CD14-positive monocyte (primary cell): ENCODE data around the gene PACC1. TPM values are rescaled to one million over a fixed set of nuclear protein-coding genes. Genes with fewer than 3 reads are reported as not detected.
A peak's percentile ranks its signal among the peaks of the same experiment; 100 is the strongest.

ENCODE experiments used
- DNase-seq, 3 donors: peaks; one replicate each; pipeline ENCODE4 v3.0.0-alpha.2; 2011 to 2022
- H2AFZ ChIP-seq: 2 replicates; pipeline ENCODE4 v1.6.0; 2012; ENCODE audit warnings: mild to moderate bottlenecking, low read depth, low read length, inconsistent platforms; ENCODE audit not compliant: insufficient read depth, poor library complexity, severe bottlenecking
- H3K27ac ChIP-seq, 2 donors: 1 replicate in 1 of 2; 2 replicates in 1 of 2; pipeline ENCODE4 v1.5.1; 2012 to 2013; ENCODE audit warnings: low read length in 2 of 2, control low read depth in 1 of 2, inconsistent platforms in 1 of 2, low read depth in 1 of 2, mild to moderate bottlenecking in 1 of 2
- H3K27me3 ChIP-seq, 2 donors: one replicate each; pipeline versions ENCODE4 v1.6.0 to v1.6.1; 2011 to 2013; ENCODE audit warnings: low read length in 2 of 2; ENCODE audit not compliant: control insufficient read depth in 2 of 2, insufficient read depth in 2 of 2
- H3K36me3 ChIP-seq, 2 donors: replicated peaks in 1 of 2; 1 replicate in 1 of 2; 2 replicates in 1 of 2; pipeline versions ENCODE4 v1.5.1 to v1.6.1; 2012 to 2013; ENCODE audit warnings: low read length in 2 of 2, control low read depth in 1 of 2, inconsistent platforms in 1 of 2, mild to moderate bottlenecking in 1 of 2; ENCODE audit not compliant: insufficient read depth in 2 of 2, control insufficient read depth in 1 of 2
- H3K4me1 ChIP-seq, 2 donors: 1 replicate in 1 of 2; 2 replicates in 1 of 2; pipeline versions ENCODE4 v1.5.1 to v1.6.1; 2012 to 2013; ENCODE audit warnings: low read length in 2 of 2, control low read depth in 1 of 2, inconsistent platforms in 1 of 2, mild to moderate bottlenecking in 1 of 2, moderate library complexity in 1 of 2; ENCODE audit not compliant: insufficient read depth in 2 of 2, control insufficient read depth in 1 of 2
- H3K4me2 ChIP-seq: replicated peaks from 2 replicates; pipeline ENCODE3; 2012; ENCODE audit warnings: low read length, moderate library complexity, mild to moderate bottlenecking; ENCODE audit not compliant: poor library complexity, severe bottlenecking; ENCODE audit errors: extremely low read depth
- H3K4me3 ChIP-seq, 3 experiments: fragments of 200-600 bp in 1 of 3; sonication (generic) in 1 of 3; replicated peaks in 1 of 3; 1 replicate in 2 of 3; 2 replicates in 1 of 3; pipeline ENCODE4 v1.5.1; 2011 to 2013; ENCODE audit warnings: low read length in 3 of 3, mild to moderate bottlenecking in 3 of 3, control low read depth in 2 of 3, low read depth in 2 of 3, inconsistent platforms in 1 of 3, moderate library complexity in 1 of 3
- H3K79me2 ChIP-seq: 2 replicates; pipeline ENCODE4 v1.6.0; 2012; ENCODE audit warnings: mild to moderate bottlenecking, control low read depth, inconsistent platforms, low read length, moderate library complexity; ENCODE audit not compliant: insufficient read depth
- H3K9ac ChIP-seq: 2 replicates; pipeline ENCODE4 v1.6.0; 2017; ENCODE audit warnings: low read length, mild to moderate bottlenecking; ENCODE audit not compliant: insufficient read depth, poor library complexity, severe bottlenecking
- H3K9me3 ChIP-seq, 2 donors: replicated peaks in 1 of 2; 1 replicate in 1 of 2; 2 replicates in 1 of 2; pipeline versions ENCODE4 v1.5.1 to v1.6.1; 2012 to 2013; ENCODE audit warnings: low read length in 2 of 2, control low read depth in 1 of 2; ENCODE audit not compliant: control insufficient read depth in 1 of 2, insufficient read depth in 1 of 2
- H4K20me1 ChIP-seq: 2 replicates; pipeline ENCODE4 v1.6.0; 2012; ENCODE audit warnings: mild to moderate bottlenecking, low read length, control low read depth, moderate library complexity; ENCODE audit not compliant: insufficient read depth
- H3K27ac Mint-ChIP-seq, 7 donors: one replicate each; pipeline ENCODE4 v1.8.0; 2020; ENCODE audit warnings: mild to moderate bottlenecking in 7 of 7, mixed read lengths in 7 of 7, moderate library complexity in 6 of 7, inconsistent platforms in 2 of 7
- H3K27me3 Mint-ChIP-seq, 3 donors: one replicate each; pipeline ENCODE4 v1.8.0; 2021 to 2022; ENCODE audit warnings: low read depth in 3 of 3, mild to moderate bottlenecking in 3 of 3, mixed read lengths in 3 of 3, moderate library complexity in 3 of 3, inconsistent platforms in 1 of 3
- H3K36me3 Mint-ChIP-seq, 2 donors: one replicate each; pipeline ENCODE4 v1.8.0; 2020; ENCODE audit warnings: mixed read lengths in 2 of 2, inconsistent platforms in 1 of 2, mild to moderate bottlenecking in 1 of 2
- H3K4me1 Mint-ChIP-seq: one replicate; pipeline ENCODE4 v1.8.0; 2020; ENCODE audit warnings: mild to moderate bottlenecking, mixed read lengths
- H3K4me3 Mint-ChIP-seq, 2 donors: one replicate each; pipeline ENCODE4 v1.8.0; 2020; ENCODE audit warnings: mild to moderate bottlenecking in 2 of 2, mixed read lengths in 2 of 2, moderate library complexity in 1 of 2
- H3K9me3 Mint-ChIP-seq, 7 donors: one replicate each; pipeline ENCODE4 v1.8.0; 2020 to 2022; ENCODE audit warnings: mixed read lengths in 7 of 7, mild to moderate bottlenecking in 6 of 7, moderate library complexity in 6 of 7, inconsistent platforms in 2 of 7
- WGBS: methylation state at CpG from one replicate; pipeline ENCODE4 v1.1.5; 2013; ENCODE audit warnings: missing lambda C conversion rate; ENCODE audit not compliant: insufficient coverage; 5-methylcytosine and 5-hydroxymethylcytosine counted together
- intact Hi-C, 2 donors: fragments of 100-400 bp; cut with micrococcal nuclease; formaldehyde crosslinking; loops; one replicate each; pipeline versions ENCODE4 v1.15.0 to v1.15.1; 2023
- polyA plus RNA-seq, 3 donors: library from polyadenylated mRNA; depleted of rRNA in 1 of 3; unstranded in 2 of 3; stranded (reverse) in 1 of 3; fragments of 300-500 nt in 2 of 3; fragments of >200 nt in 1 of 3; fragmentation: Illumina TruSeq in 2 of 3; gene quantifications; 1 replicate in 2 of 3; 2 replicates in 1 of 3; pipeline ENCODE4 v1.2.3, GENCODE V29; 2012 to 2021
- TF ChIP-seq, protein P1 (sequence below): fragments of 200-600 bp; IDR thresholded peaks from one replicate; pipeline ENCODE4 v1.8.0; 2022; ENCODE audit warnings: antibody characterized with exemption, mild to moderate bottlenecking

The PACC1 gene
- polyA plus RNA-seq, 3 donors, result 14.0 to 16.6 (median 14.7) TPM

DNA sequence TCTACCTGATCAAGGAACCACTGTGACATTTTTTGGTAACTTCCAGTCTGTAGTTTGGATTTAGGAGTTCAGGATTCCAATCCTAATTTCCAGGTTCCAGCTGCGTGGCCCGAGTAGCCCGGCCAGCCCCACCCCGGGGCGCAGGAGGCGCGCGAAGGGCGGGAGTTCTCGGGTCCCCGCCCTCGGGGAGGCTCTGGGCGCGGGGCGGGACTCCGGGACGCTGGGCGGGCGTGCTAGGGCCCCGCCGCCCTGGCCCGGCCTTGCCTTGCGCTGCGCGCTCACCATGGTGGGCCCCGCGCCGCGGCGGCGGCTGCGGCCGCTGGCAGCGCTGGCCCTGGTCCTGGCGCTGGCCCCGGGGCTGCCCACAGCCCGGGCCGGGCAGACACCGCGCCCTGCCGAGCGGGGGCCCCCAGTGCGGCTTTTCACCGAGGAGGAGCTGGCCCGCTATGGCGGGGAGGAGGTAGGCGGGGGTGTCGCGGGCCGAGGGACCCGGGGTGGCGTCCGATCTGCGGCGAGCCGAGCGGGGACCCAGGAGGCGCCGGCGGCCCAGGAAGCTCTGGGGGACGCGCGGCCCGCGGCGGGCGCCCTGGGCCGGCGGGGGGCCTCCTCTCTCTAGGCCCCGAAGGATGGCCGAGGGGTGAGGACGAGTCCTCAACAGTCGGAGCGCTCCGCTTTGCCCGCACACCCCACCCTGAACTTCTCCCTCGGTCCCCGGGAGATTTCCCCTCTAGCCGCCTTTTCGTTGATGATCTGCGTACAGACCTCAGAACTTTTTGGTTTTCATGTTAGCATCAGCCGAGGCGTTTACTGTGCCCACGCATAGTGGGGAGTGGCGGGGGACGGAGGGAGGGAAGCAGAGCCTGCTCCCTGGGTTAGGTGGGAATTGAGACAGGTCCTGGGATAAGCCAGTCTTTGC, 18.2 kb upstream of the PACC1 start, which contains the start of gene NENF:
Gene NENF, plus strand, starts transcription at position 260 of the 916 bp plus-strand sequence. Its CDS starts 24 bp downstream, at position 284.
- H3K4me2 ChIP-seq, result peak within 1 kb of the TSS; percentile 90
- H3K4me1 ChIP-seq, result peaks cover 11 to 19% of the 10 kb centered on the region in 2 donors
- H3K36me3 ChIP-seq, result no peaks in the 10 kb centered on the region
- H3K9me3 ChIP-seq, result no peaks in the 10 kb centered on the region
- TF ChIP-seq, protein P1, sequence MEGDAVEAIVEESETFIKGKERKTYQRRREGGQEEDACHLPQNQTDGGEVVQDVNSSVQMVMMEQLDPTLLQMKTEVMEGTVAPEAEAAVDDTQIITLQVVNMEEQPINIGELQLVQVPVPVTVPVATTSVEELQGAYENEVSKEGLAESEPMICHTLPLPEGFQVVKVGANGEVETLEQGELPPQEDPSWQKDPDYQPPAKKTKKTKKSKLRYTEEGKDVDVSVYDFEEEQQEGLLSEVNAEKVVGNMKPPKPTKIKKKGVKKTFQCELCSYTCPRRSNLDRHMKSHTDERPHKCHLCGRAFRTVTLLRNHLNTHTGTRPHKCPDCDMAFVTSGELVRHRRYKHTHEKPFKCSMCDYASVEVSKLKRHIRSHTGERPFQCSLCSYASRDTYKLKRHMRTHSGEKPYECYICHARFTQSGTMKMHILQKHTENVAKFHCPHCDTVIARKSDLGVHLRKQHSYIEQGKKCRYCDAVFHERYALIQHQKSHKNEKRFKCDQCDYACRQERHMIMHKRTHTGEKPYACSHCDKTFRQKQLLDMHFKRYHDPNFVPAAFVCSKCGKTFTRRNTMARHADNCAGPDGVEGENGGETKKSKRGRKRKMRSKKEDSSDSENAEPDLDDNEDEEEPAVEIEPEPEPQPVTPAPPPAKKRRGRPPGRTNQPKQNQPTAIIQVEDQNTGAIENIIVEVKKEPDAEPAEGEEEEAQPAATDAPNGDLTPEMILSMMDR, result no peak
- peak within 1 kb of the TSS; percentile 91 for H2AFZ ChIP-seq
- H3K27ac ChIP-seq, result no peak within 1 kb of the TSS
- H3K27me3 Mint-ChIP-seq, result no peaks in the 10 kb centered on the region
- H3K4me3 Mint-ChIP-seq, result peak within 1 kb of the TSS; percentile 77 to 89
- H4K20me1 ChIP-seq, result no peaks in the 10 kb centered on the region
- peak within 1 kb of the TSS; percentile 29 to 81 (median 69) for H3K4me3 ChIP-seq
- H3K36me3 Mint-ChIP-seq, result peaks cover 0 to 2% of the 10 kb centered on the region in 2 donors
- peak; percentile 49 to 65 (median 58) for DNase-seq
- under 1% methylated on average over 76 of the region's 86 CpGs for WGBS
- intact Hi-C loops, result no loop called here
- H3K9me3 Mint-ChIP-seq, result no peaks in the 10 kb centered on the region
- H3K79me2 ChIP-seq, result peaks cover 11% of the 10 kb centered on the region
- H3K9ac ChIP-seq, result peak within 1 kb of the TSS; percentile 74
- H3K27me3 ChIP-seq, result no peaks in the 10 kb centered on the region
- peaks cover 27% of the 10 kb centered on the region for H3K4me1 Mint-ChIP-seq
- H3K27ac Mint-ChIP-seq, result peak within 1 kb of the TSS in 4 of 7 donors; percentile 30 to 60 (median 51)

DNA sequence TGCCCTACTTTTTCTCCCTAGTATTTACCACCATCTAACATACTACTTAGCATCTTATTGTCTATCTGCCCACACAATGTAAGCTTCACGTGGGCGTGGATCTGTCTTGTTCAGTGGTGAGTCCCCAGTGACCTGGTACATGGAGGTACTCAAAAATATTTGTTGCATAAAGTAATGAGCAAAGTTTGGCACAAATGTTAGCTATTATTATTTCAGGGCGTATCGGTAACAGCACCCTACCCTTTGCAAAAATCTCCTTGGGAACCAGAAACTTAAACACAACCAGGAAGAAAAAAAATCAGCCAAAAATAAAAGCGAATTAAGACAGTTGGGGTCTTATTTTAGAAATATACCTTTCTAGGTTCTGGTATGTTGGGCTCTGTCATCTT, 17.6 kb upstream of the PACC1 start:
- H3K36me3 Mint-ChIP-seq, result peaks cover 0 to 2% of the 10 kb centered on the region in 2 donors
- peaks cover 11 to 19% of the 10 kb centered on the region in 2 donors for H3K4me1 ChIP-seq
- DNase-seq, result no peak
- peaks cover 11% of the 10 kb centered on the region for H3K79me2 ChIP-seq
- H3K4me3 Mint-ChIP-seq, result peak overlapping the region; percentile 72 to 78
- H3K36me3 ChIP-seq, result no peaks in the 10 kb centered on the region
- no peaks in the 10 kb centered on the region for H4K20me1 ChIP-seq
- H3K4me3 ChIP-seq, result peak overlapping the region; percentile 26 to 81 (median 69)
- H3K27ac ChIP-seq, result no peak overlapping the region
- peak overlapping the region; percentile 91 for H2AFZ ChIP-seq
- H3K27ac Mint-ChIP-seq, result peak overlapping the region in 2 of 7 donors; percentile 48 to 60
- H3K27me3 Mint-ChIP-seq, result peaks cover 0 to 2% (median 0%) of the 10 kb centered on the region in 3 donors
- intact Hi-C loops, result no loop called here
- no peaks in the 10 kb centered on the region for H3K9me3 ChIP-seq
- H3K9me3 Mint-ChIP-seq, result no peaks in the 10 kb centered on the region
- H3K9ac ChIP-seq, result peak overlapping the region; percentile 74
- TF ChIP-seq, protein P1, result no peak
- peaks cover 27% of the 10 kb centered on the region for H3K4me1 Mint-ChIP-seq
- H3K4me2 ChIP-seq, result peak overlapping the region; percentile 90
- WGBS, result no CpG with 5 or more reads among the region's 5 CpGs
- no peaks in the 10 kb centered on the region for H3K27me3 ChIP-seq
